Left cardiac atrium (tissue), 4 donors: ENCODE results near the gene DOCK6. TPM values are rescaled to one million over a fixed set of nuclear protein-coding genes. Genes with fewer than 3 reads are reported as not detected.
"Not testable (repeated sequence)": the region's sequence is repeated elsewhere in the genome, so short reads cannot be mapped to it uniquely, and the experiment has no call there.

Experiments used
- ATAC-seq, 2 donors: fragments of 200-7000 bp; cut with Tn5 transposase; one replicate each; pipeline ENCODE4 v1.9.1; 2020; ENCODE audit warnings: mild to moderate bottlenecking in 2 of 2, moderate library complexity in 2 of 2
- DNase-seq: peaks from one replicate; pipeline ENCODE4 v3.0.0-alpha.2; 2020
- intact Hi-C, 2 donors: fragments of 100-400 bp; cut with DNase I; formaldehyde crosslinking; loops; one replicate each; pipeline versions ENCODE4 v1.14.1 to v1.15.1; 2022 to 2023
- total RNA-seq, 2 donors: library from RNA; stranded (reverse); fragmentation: NEBNext Ultra II Directional; extraction: Animal tissue kit (Norgen Biotek cat#: 25700); gene quantifications; one replicate each; pipeline ENCODE4 v1.2.1, GENCODE V29; 2021
- donor health status: DM: no; HTN: yes; CAD: no.
- donor health status: DM: no; HTN: yes; CAD: no; lungs with severe emphysema.
- donor health status: DM: yes; HTN: yes; CAD: no.
- donor health status: Dilated cardiomyopathy.

The DOCK6 gene
- total RNA-seq, 2 donors from 2014 or later, result 37.5 to 61.1 TPM

DNA sequence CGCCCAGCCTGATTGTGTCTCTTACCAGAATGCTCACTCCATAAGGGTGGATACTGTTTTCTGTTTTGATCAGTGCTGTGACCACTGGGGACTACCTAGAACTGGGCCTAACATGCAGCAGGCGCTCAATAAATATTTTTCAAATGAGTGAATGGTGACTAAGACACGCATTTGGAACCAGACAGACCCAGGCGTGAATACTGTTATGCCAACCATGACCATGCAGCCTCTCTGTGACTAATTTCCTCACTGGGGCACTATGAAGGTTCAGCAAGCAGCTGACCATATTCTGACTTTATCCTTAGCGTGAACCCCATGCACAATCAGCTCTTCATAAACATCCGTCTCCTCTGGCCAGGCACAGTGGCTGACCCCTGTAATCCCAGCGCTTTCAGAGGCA, 93.8 kb downstream of the DOCK6 start:
- DNase-seq, result no peak
- intact Hi-C loops, result no loop called here
- ATAC-seq, result no peak

DNA sequence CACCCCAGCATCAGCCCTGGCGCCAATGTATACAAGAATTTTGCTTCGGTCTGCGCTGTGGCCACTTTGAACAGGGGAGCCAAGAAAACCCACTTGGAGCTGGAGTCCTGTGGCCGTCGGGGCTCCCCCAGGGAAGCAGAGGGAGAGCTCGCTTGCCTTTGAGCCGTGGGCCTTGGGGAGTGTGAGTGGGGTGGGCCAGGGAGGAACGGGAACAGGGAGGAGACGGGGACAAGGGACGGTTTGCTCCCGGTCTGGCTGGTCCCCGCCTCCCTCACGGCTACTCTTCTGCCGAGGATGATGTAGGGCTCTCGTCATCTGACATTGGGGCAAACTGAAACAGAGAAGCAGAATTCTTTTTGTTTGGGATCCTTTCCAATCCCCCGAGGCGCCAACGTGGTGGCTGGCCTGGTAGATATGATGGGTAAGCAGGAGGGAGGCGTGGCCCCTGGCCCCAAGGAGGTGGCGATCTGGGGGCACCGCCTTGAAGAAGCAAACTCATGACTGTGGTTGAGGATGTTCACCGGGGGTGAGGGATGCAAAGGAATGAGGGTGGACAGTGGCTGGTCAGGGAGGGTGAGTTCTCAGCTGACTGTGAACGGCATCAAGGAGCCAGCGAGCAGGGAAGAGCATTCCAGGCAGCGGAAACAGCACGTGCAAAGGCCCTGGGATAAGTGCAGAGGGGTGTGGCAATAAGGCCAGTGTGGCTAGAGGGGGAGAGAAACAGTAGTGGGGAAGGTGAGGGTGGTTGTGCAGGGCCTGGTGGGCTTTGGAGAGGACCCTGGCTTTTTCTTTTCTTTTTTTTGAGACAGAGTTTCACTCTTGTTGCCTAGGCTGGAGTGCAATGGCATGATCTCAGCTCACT, 95.8 kb downstream of the DOCK6 start:
- ATAC-seq (peak; percentile 47 to 48), DNase-seq (peak; percentile 65)
- intact Hi-C loops, result no loop called here

DNA sequence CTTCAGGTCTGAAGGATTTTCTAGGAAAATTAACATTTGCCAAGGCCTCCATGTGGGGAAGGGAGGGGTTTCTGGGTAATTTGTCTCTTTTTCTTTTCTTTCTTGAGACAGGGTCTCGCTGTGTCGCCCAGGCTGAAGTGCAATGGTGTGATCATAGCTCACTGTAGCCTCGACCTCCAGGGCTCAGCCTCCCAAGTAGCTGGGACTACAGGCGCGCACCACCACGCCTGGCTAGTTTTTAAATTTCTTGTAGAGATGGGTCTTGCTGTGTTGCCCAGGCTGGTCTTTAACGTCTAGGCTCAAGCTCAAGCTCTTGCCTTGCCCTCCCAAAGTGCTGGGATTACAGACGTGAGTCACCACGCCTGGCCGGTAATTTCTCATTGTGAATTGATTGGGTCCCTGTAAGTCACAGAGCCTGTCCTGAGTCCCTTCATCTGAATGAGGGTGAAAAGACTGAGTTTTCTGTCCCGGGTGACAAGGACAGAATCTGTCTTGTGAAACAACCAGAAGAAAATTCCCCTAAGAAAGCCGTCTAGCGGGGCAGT, 96.8 kb downstream of the DOCK6 start:
- DNase-seq (no peak), ATAC-seq (peak in 1 of 2 donors; percentile 24)
- intact Hi-C loops, result no loop called here

DNA sequence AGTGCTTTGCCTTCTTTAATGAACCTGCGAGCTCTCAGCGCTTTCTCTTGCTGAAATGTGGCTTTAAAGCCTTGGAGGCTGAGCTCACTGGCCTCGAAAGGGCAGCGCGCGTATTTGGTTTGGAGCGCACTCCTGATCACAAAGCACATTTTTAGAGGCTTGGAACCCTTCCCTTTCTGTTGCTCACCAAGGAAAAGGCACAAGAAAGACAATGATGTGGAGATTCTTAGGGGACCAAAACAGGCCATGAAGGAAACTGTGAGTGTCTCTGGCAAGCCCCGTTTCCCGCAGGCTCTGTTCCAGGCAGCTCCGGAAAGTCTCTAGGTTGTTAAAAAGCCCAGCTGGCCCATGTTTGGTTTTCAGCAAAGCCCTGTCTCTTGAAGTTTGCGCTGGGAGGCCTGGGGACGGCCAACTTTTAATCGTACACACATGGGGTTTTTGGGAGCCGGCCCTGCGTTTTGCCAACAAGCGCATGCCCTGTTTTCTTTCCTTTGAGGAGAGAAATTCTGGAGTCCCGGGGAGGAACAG, 97.4 kb downstream of the DOCK6 start:
- intact Hi-C loops, result no loop called here
- ATAC-seq, result peak; percentile 70 to 73
- DNase-seq, result peak; percentile 86

DNA sequence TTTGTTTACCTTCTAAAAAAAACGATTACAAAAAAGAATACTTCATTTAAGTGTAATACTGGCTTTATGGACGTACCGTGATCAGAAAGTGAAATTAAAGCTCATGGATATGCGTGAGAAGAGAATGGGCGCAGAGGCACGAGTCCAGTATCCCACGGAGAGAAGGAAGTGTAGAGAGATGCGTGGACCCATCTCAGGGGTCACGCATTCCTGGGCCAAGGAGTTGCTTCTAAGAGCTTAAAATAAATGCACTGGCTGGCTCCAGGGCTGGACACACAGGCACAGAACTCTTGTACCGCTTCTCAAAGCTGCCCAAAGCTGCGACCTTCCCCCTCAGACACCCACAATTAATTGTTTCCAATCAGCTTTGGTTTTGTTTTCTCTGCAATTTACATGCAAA, 98.0 kb downstream of the DOCK6 start:
- DNase-seq (no peak), ATAC-seq (no peak)
- intact Hi-C loops, result no loop called here

DNA sequence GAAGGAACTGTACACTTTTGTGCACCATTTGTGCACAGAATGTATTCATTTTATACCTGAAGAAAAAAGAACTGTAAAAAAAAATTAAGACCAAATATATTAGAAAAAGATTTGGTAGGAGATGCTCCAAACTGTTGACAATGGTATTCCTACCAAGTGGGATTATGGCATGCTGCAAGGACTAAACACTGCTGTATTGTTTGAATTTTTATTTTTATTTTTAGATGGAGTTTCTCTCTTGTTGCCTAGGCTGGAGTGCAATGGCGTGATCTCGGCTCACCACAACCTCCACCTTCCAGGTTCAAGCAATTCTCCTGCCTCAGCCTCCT, 101.9 kb downstream of the DOCK6 start:
- DNase-seq, intact Hi-C loops, ATAC-seq: not testable (repeated sequence)

DNA sequence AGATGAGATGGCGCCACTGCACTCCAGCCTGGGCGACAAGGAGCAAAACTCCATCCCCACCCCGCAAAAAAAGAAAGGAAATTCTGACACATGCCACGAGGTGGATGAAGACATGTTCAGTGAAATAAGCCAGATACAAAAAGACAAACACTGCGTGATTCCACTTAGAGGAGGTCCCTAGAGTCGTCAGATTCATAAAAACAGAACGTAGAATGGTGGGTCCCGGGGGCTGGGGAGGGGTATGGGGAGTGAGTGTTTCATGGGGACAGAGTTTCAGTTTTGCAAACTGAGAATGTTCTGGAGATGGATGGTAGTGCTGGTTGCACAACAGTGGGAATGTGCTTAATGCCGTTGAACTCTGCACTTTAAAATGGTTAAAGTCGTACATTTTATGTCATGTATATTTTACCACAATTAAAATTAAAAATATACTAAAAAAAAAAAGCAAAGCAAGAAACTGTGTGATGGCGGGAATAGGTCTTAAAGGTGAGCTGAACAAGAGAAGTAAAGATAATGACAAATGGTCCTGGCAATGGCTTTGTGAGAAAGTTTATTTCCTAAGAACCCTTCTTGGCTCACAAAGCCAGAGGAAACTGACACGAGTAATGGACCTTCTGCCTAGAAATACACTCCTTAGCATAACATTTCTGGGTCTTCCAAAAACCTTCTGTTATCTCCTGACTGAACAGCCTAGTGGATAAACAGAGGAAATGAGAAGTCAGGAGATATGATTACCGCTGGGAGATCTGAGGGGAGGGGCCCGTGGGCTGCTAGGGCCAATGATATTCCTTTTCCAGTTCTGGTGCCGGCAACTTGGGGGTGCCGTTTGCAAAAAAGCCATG, 102.5 kb downstream of the DOCK6 start:
- intact Hi-C loops, result no loop called here
- peak; percentile 54 for DNase-seq
- peak; percentile 19 for ATAC-seq

DNA sequence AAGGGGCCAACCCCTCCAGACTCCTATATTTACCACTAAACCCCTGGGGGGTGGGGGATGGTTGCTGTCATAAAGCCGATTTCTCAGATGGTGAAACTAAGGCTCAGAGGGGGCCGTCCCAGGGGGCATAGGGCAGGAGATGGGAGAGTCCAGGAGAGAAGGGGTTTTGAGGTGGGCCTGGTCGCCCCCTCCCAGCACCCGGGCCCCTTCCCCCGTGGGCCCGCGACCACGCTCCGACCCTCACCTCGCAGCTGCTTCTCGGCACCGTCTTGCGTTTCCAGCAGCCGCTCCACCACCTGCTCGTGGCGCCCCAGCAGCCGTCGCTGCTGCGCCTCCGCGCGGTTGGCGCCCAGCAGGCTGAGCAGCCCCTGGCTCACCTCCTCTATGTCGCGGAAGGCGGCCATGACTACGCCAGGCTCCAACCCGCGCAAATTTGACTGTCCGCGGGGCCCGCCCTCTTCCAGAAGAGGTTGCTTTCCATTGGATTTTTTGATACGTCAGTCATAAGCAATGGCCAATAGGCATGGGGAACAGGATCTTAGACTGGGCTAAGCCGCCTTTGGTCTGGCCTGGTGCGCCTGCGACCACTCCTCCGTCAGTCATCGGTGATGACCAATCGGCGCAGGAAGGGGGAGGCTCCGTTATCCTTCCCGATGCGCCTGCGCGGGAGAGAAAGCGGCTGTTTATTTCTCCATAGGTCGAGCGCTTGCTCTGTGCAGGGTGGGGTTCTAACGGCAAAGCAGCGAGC, 106.8 kb downstream of the DOCK6 start, which contains the start of gene SPC24:
Gene SPC24, minus strand, starts transcription at position 410 of the 748 bp plus-strand sequence. Its CDS starts 6 bp downstream, at position 404.
- ATAC-seq (peak; percentile 91 to 94), DNase-seq (peak; percentile 96)
- intact Hi-C loops, result no loop called here

DNA sequence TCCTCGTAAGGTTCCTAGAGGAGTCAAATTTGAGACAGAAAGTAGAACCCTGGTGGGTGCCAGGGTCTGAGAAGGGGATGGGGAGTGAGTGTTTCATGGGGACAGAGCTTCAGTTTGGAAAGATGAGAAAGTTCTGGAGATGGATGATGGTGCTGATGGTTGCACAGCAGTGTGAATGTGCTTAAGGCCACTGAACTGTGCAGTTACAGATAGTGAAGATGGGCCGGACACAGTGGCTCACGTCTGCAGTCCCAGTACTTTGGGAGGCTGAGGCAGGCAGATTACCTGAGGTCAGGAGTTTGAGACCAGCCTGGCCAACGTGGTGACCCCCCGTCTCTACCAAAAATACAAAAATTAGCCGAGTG, 107.7 kb downstream of the DOCK6 start:
- ATAC-seq (no peak), DNase-seq (no peak)
- intact Hi-C loops, result no loop called here

DNA sequence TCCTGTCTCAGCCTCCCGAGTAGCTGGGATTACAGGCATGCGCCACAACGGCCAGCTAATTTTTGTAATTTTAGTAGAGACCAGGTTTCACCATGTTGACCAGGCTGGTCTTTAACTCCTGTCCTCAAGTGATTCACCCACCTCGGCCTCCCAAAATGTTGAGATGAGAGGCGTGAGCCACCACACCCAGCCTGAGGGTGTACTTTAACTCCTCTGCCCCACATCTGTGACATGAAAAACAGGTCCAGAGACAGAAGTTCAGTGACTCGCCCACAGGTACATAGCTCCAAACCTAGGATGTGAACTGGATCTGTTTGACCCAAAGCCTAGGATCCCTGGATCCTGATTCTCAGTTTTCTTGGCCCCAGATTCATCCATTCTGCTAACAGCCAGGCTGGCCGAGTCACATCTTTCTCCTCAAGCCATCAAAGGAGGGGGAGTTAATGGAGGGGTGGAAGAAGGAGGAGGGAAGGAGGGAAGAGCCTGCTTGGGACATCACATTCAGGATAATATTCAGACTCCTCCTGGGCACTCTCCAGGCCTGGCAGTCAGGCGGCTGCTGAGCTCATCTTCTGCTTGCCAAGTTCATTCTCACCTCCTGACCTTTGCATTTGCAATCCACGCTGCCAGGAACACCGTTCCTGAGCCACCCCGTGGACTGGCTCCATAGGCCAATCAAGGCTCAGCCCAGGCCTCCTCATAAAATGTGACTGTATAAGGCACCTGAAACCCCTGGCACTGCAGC, 109.8 kb downstream of the DOCK6 start:
- DNase-seq, result peak; percentile 78
- intact Hi-C loops, result no loop called here
- peak; percentile 56 to 64 for ATAC-seq

DNA sequence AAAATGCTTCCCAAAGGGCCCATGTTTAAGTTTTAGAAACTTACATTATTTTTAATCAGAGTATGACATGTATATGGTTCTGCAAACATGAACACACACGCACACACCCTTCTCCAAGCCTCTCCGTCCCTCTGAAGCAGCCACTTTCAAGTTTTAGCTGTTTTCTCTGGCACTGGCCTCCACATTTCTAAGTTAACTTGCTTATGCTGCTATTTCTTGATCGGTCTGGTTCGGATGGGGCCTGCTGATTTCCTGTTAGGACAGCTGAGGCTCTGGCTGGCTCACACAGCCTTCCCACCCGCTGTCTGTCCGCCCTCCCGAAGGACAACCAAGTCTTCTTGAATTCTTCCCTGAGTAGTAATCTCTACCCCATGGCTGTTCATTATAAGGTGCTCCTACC, 111.1 kb downstream of the DOCK6 start:
- ATAC-seq, result peak in 1 of 2 donors; percentile 12
- no peak for DNase-seq
- intact Hi-C loops, result no loop called here

Other genes with a start within 250 kb of the DOCK6 start
- gene LDLR, start 173.1 kb downstream of the DOCK6 start, total RNA-seq, result 10 to 100 TPM; 24.4 to 80.0 TPM
- gene SPC24, start 106.7 kb downstream of the DOCK6 start, total RNA-seq, result 1 to 10 TPM; 3.4 to 3.9 TPM
- gene KANK2, start 65.0 kb downstream of the DOCK6 start, total RNA-seq, result 100 to 1,000 TPM; 238 to 255 TPM
- 10 to 100 TPM in 1 of 2 donors, 1 to 10 TPM in 1; 4.0 to 20.3 TPM for gene ANGPTL8, start 22.9 kb downstream of the DOCK6 start, total RNA-seq
- gene TSPAN16, start 33.6 kb upstream of the DOCK6 start, total RNA-seq, result not detected
- gene RAB3D, start 77.1 kb upstream of the DOCK6 start, total RNA-seq, result 10 to 100 TPM; 12.2 to 14.2 TPM
- 10 to 100 TPM; 89.9 to 96.6 TPM for gene TMEM205, start 83.7 kb upstream of the DOCK6 start, total RNA-seq
- 10 to 100 TPM; 16.4 to 20.0 TPM for gene CCDC159, start 84.0 kb upstream of the DOCK6 start, total RNA-seq
- 10 to 100 TPM; 23.5 to 28.3 TPM for gene PLPPR2, start 92.9 kb upstream of the DOCK6 start, total RNA-seq
- gene SWSAP1, start 112.1 kb upstream of the DOCK6 start, total RNA-seq, result 1 to 10 TPM; 1.3 to 1.5 TPM
- 1 to 10 TPM; 7.5 to 7.7 TPM for gene EPOR, start 121.8 kb upstream of the DOCK6 start, total RNA-seq
- 10 to 100 TPM; 11.3 to 15.1 TPM for gene RGL3, start 156.8 kb upstream of the DOCK6 start, total RNA-seq
- under 1 TPM; 0.56 to 0.68 TPM for gene ODAD3, start 172.6 kb upstream of the DOCK6 start, total RNA-seq
- gene PRKCSH, start 173.1 kb upstream of the DOCK6 start, total RNA-seq, result 100 to 1,000 TPM; 132 to 139 TPM
- gene ELAVL3, start 218.5 kb upstream of the DOCK6 start, total RNA-seq, result under 1 TPM; 0.24 to 0.50 TPM
- 1 to 10 TPM; 3.7 to 4.9 TPM for gene ZNF653, start 243.3 kb upstream of the DOCK6 start, total RNA-seq